ENCODE data around the gene IDH3B.

- TF ChIP-seq CTCF (IDR thresholded peaks at IDR 0.05 in 8 of 11, conservative IDR thresholded peaks at IDR 0.05 in 3 of 11) (no peak), POLR2A (IDR thresholded peaks at IDR 0.05) (no peak)
These were observed 51.9 kb downstream of the IDH3B start for GRCh38 chr20:2612073-2612472.
